ENCODE measurements around the gene LSAMP. TPM values are rescaled to one million over a fixed set of nuclear protein-coding genes. Genes with fewer than 3 reads are reported as not detected.

Gene LSAMP
- total RNA-seq, 4 donors from 2014 or later: 0.30 to 5.5 (median 1.4) TPM

- H3K9me3 ChIP-seq: no peaks in the 10 kb centered on the region
- no peak for DNase-seq
- H3K4me1 ChIP-seq: no peaks in the 10 kb centered on the region
- TF ChIP-seq POLR2A (IDR thresholded peaks at IDR 0.05): no peak
- no peak for TF ChIP-seq CTCF (IDR thresholded peaks at IDR 0.05)
- no peaks in the 10 kb centered on the region for H3K36me3 ChIP-seq
- 39 to 50% methylated on average over 1 of the region's 1 CpG for WGBS, 2 donors
- H3K4me3 ChIP-seq: no peak overlapping the region
- H3K27ac ChIP-seq: no peak overlapping the region
- intact Hi-C loops (cut with DNase I): no loop called here
- H3K27me3 ChIP-seq: no peaks in the 10 kb centered on the region
Observed at GRCh38 chr3:116298151-116298550, 147.1 kb downstream of the LSAMP start.

DNA sequence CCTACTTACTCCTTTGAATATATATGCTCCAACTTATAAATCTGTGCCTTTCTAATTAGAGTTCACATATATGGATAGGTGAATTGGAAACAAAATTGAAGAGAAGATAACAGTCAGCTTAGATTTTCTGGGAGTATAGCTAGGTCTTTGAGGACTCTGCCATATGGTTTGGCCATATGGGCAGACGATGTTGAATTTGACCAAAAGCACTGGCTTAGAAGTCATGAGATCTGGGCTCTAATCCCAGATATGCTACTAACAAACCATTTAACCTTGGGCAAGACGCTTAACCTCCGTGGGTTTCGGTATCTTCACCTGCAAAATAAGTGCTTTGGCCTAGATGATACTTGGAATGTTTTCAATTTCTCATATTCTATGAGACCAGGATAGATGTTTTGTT is 154.1 kb downstream of the LSAMP start:
- no peak for DNase-seq
- H3K36me3 ChIP-seq: no peaks in the 10 kb centered on the region
- no peak overlapping the region for H3K4me3 ChIP-seq
- TF ChIP-seq CTCF (IDR thresholded peaks at IDR 0.05): no peak
- TF ChIP-seq POLR2A (IDR thresholded peaks at IDR 0.05): no peak
- H3K27ac ChIP-seq: no peak overlapping the region
- intact Hi-C loops (cut with DNase I): no loop called here
- H3K4me1 ChIP-seq: no peaks in the 10 kb centered on the region
- 77 to 94% methylated on average over 4 of the region's 4 CpGs for WGBS, 2 donors
- H3K27me3 ChIP-seq: no peaks in the 10 kb centered on the region
- no peaks in the 10 kb centered on the region for H3K9me3 ChIP-seq

DNA sequence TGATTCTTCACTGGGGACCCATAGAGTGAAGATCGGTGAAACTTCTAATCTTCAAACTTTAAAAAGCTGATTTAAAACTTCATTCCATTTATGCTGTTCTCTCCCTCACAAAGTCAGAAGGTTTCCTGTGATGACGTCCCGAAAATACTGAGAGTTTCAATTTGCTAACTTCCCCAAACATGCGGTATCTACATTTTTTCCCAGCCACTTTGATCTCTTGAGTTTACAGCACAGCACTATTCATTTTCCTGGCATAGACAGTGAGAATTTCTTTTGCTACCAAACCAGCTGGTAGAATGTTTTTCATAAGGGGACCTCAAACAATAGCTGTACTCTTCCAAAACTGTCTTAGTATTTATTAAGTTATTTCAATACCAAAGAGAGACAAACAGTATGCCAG is 156.8 kb downstream of the LSAMP start:
- 41 to 61% methylated on average over 4 of the region's 4 CpGs for WGBS, 2 donors
- no peaks in the 10 kb centered on the region for H3K4me1 ChIP-seq
- TF ChIP-seq CTCF (IDR thresholded peaks at IDR 0.05) (no peak), POLR2A (IDR thresholded peaks at IDR 0.05) (no peak)
- no peaks in the 10 kb centered on the region for H3K36me3 ChIP-seq
- no peaks in the 10 kb centered on the region for H3K9me3 ChIP-seq
- no peak overlapping the region for H3K4me3 ChIP-seq
- no peaks in the 10 kb centered on the region for H3K27me3 ChIP-seq
- no peak overlapping the region for H3K27ac ChIP-seq
- intact Hi-C loops (cut with DNase I): no loop called here
- DNase-seq: no peak

DNA sequence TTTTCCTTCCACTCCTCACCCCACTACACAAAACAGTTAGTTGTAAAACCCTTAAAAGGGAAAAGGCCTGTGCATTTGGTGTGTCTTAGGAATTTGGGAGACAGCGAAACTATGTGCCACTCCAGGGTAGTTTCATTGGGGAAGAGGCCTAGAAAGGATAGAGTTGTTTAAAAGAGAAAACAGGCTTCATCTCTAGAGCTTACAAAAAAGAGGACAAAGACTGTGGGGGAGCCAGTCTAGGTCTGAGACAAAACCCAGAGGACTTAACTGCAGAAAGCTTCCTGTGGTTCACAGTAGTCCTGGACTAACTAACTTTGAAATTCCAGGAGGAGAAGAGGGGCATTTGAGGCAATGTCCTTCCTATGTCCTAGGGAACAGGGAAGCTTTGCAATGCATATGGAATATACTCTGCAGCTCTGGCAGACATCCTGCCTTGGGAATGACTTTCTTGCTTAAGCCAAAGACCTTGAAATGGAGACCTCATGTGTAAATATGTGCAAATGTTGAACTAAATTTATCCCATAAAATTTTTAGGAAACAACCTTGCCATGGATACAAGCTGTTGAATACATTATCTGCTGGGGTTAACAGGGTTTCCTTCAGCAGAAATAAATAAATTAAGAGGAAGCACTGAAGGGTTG is 159.4 kb downstream of the LSAMP start:
- no peaks in the 10 kb centered on the region for H3K4me1 ChIP-seq
- H3K4me3 ChIP-seq: no peak overlapping the region
- no peaks in the 10 kb centered on the region for H3K27me3 ChIP-seq
- DNase-seq: no peak
- H3K9me3 ChIP-seq: no peaks in the 10 kb centered on the region
- no peak for TF ChIP-seq POLR2A (IDR thresholded peaks at IDR 0.05)
- TF ChIP-seq CTCF (IDR thresholded peaks at IDR 0.05): no peak
- WGBS, 2 donors: 78 to 80% methylated on average over 1 of the region's 1 CpG
- H3K36me3 ChIP-seq: no peaks in the 10 kb centered on the region
- H3K27ac ChIP-seq: no peak overlapping the region
- intact Hi-C loops (cut with DNase I): no loop called here

DNA sequence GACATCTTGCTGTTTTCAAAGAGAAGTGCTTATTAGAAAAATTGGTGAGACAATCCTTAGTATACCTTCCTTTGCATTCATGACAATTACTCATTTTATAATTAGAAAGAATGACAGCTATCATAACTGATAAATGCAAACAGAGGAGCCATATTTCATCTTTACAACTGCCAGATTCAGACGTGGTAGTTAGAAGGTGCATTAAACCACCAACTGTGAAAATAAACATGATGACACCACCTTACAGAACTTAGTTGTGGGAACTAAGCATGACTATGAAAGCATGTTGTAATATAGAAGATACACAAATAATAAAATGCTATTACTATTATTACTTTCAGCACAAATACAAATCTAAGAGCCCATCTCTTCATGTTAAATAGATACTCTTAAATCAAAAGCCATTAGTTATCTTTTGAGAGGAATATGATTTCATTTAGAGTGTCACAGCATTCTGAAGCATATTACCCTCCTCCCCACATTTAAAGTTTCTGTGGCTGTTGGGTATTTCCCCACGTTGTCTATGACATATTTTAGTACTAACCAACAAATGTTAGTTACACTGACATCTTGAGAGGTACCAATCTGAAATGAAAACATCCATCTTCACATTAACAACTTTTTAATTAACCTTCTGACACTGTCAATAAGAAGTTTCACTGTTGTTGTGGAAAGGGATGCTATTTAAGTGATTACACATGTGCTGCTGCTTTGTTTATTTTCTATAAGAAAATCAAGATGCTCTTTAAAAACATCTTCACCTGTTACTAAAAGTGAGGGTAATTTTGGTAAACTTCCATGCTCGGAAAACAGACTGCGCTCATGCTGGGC is 163.8 kb downstream of the LSAMP start:
- 46 to 47% methylated on average over 4 of the region's 4 CpGs for WGBS, 2 donors

More for the DNA sequence above, 163.8 kb downstream of the LSAMP start:
- intact Hi-C loops (cut with DNase I): no loop called here
- H3K27me3 ChIP-seq: no peaks in the 10 kb centered on the region
- no peaks in the 10 kb centered on the region for H3K36me3 ChIP-seq
- no peak for DNase-seq
- no peaks in the 10 kb centered on the region for H3K9me3 ChIP-seq
- H3K27ac ChIP-seq: no peak overlapping the region
- no peak overlapping the region for H3K4me3 ChIP-seq
- no peaks in the 10 kb centered on the region for H3K4me1 ChIP-seq
- no peak for TF ChIP-seq CTCF (IDR thresholded peaks at IDR 0.05)
- TF ChIP-seq POLR2A (IDR thresholded peaks at IDR 0.05): no peak

Measured in esophagus squamous epithelium (tissue), 5 donors.